Activated T-helper 2 cell treated with anti-CD3 and anti-CD28 coated beads, Interferon-gamma antibody, Interleukin-2, Interleukin-4, amounts not matched to agents 10 μg/mL and 5 μg/mL and 100 μg/mL, durations not matched to agents 14 hours and 24 hours and 36 hours (primary cell): ENCODE data around the gene WDFY1. TPM values are rescaled to one million over a fixed set of nuclear protein-coding genes. Genes with fewer than 3 reads are reported as not detected.

Experiments
- DNase-seq: peaks from one replicate; pipeline ENCODE4 v3.0.0; 2021; ENCODE audit warnings: low spot score
- H3K27ac Mint-ChIP-seq: one replicate; pipeline ENCODE4 v1.8.0; 2021; ENCODE audit warnings: mixed read lengths
- H3K27me3 Mint-ChIP-seq: one replicate; pipeline ENCODE4 v1.8.0; 2021; ENCODE audit warnings: low read depth, mixed read lengths
- H3K36me3 Mint-ChIP-seq: one replicate; pipeline ENCODE4 v1.8.0; 2021; ENCODE audit warnings: low read depth, mixed read lengths
- H3K4me1 Mint-ChIP-seq: one replicate; pipeline ENCODE4 v1.8.0; 2021; ENCODE audit warnings: low read depth, mixed read lengths
- H3K4me3 Mint-ChIP-seq: one replicate; pipeline ENCODE4 v1.8.0; 2021; ENCODE audit warnings: low read depth, mild to moderate bottlenecking, moderate library complexity, mixed read lengths
- H3K9me3 Mint-ChIP-seq: one replicate; pipeline ENCODE4 v1.8.0; 2021; ENCODE audit warnings: mixed read lengths
- intact Hi-C: fragments of 100-400 bp; cut with micrococcal nuclease; formaldehyde crosslinking; loops from one replicate; pipeline ENCODE4 v1.15.1; 2023
- total RNA-seq: library from RNA; stranded (reverse); gene quantifications from 2 replicates; pipeline ENCODE4 v1.2.3, GENCODE V29; 2022

The WDFY1 gene
- total RNA-seq, 1 donor from 2014 or later, result 22.2 TPM

DNA sequence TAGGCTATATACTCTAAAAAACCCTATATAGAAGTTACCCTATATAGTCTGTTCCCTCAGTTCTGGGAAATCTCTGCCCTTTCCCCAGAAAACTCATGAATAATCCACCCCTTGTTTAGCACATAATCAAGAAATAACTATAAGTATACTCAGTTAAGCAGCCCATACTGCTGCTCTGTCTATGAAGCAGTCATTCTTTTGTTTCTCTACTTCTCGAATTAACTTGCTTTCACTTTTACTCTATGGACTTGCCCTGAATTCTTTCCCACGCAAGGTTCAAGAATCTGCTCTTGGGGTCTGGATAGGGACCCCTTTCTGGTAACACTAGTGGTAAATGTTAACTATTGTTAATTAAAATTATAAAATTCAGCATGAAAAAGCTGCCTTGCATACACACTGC is 90.4 kb downstream of the WDFY1 start:
- no peak overlapping the region for H3K4me3 Mint-ChIP-seq
- no peaks in the 10 kb centered on the region for H3K27me3 Mint-ChIP-seq
- peaks cover 16% of the 10 kb centered on the region for H3K9me3 Mint-ChIP-seq
- DNase-seq, result no peak
- H3K4me1 Mint-ChIP-seq, result peaks cover 23% of the 10 kb centered on the region
- no peak overlapping the region for H3K27ac Mint-ChIP-seq
- peaks cover 36% of the 10 kb centered on the region for H3K36me3 Mint-ChIP-seq
- intact Hi-C loops, result loop anchor here (5.0 kb wide), 1 partner anchor 43 kb away; no protein-coding TSS in a partner anchor

DNA sequence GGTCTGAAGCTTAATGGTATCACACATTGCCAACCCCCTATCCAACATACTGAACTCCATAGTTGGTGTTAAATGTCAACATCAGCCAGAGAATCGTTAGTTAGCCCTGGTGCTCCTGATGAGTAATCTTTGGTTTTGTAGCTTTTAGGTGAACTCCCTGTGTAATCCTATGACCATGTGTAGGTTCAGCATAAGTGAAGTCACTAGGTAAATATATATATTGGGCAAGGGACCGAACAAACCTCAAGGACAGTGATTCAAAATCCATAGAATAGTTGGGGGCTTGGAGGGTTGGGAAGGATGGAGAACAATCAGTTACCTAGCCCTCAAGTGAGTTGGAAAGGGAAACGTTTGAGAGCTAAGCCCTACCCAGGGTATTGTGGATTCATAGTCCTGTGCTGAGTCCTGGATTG is 91.7 kb downstream of the WDFY1 start:
- H3K36me3 Mint-ChIP-seq, result peaks cover 48% of the 10 kb centered on the region
- no peak overlapping the region for H3K27ac Mint-ChIP-seq
- H3K9me3 Mint-ChIP-seq, result peaks cover 27% of the 10 kb centered on the region
- no peak for DNase-seq
- H3K4me3 Mint-ChIP-seq, result no peak overlapping the region
- no peaks in the 10 kb centered on the region for H3K27me3 Mint-ChIP-seq
- intact Hi-C loops, result loop anchor here (2.0 to 5.0 kb wide), 2 partner anchors 17 to 44 kb away; partner anchors contain the start of gene AP1S3
- peaks cover 23% of the 10 kb centered on the region for H3K4me1 Mint-ChIP-seq

DNA sequence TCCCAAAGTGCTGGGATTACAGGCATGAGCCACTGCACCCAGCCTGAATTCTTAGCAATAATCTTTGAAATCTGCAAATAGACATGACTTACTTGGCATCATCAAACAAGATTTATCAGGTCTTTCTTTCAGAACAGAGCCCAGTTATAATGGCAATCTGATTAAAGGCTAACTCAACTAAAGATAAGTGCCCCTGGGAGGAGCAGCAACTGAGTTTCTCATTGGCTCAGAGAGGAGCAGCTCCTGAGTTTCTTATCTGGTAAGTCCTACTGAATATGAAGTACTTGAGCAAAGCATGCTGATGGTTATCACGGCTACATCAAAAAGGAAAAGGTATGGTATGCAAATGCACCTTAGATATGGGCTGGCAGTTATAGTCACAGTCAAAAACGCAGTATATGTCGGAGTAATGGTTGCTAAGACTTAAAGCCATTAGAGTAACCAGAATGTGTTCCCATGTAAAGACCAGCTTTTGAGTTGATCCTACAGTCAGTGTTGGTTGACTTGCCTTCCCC is 92.8 kb downstream of the WDFY1 start:
- Mint-ChIP-seq H3K36me3 (peaks cover 57% of the 10 kb centered on the region), H3K27me3 (no peaks in the 10 kb centered on the region), H3K4me3 (no peak overlapping the region), H3K9me3 (peaks cover 32% of the 10 kb centered on the region), H3K4me1 (peaks cover 30% of the 10 kb centered on the region), H3K27ac (no peak overlapping the region)
- intact Hi-C loops, result loop anchor here (2.0 to 5.0 kb wide), 2 partner anchors 16 to 45 kb away; partner anchors contain the start of gene AP1S3
- DNase-seq, result no peak

DNA sequence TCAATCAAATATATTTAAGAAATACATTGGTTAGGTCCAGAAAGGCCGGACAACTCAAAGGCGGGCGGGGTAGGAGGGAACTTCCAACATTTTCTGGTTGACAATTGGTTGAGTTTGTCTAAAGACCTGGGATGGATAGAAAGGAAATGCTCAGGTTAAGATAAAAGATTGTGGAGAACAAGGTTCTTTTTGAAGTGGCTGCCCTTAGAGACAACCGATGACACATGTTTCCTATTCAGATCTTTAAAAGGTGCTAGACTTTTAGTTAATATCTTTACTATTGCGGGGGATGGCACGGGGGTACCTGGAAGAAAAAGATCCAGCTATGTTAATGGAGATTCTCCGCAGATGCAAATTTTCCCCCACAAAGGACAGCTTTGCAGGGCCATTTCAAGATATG is 97.7 kb downstream of the WDFY1 start:
- Mint-ChIP-seq H3K36me3 (peaks cover 52% of the 10 kb centered on the region), H3K4me3 (no peak overlapping the region), H3K27ac (no peak overlapping the region), H3K4me1 (peaks cover 23% of the 10 kb centered on the region), H3K9me3 (peaks cover 32% of the 10 kb centered on the region), H3K27me3 (no peaks in the 10 kb centered on the region)
- intact Hi-C loops, result no loop called here
- no peak for DNase-seq

DNA sequence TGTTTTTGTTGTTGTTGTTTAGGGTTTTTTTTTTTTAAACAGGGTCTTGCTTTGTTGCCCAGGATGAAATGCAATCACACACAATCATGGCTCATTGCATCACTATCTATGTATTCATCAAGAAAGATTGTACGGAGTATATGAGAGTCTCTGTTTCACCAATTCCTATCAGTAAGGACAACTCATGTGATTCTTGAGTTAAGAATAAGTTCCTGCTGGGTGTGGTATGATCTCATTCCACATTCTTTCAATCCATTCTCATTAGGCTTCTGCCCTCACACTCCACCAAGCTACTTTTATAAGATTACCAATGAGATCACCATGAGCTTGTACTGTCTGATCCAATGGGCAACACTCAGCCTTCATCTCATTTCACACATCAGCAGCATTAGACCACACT is 98.6 kb downstream of the WDFY1 start:
- H3K36me3 Mint-ChIP-seq, result peaks cover 47% of the 10 kb centered on the region
- H3K27ac Mint-ChIP-seq, result no peak overlapping the region

DNA sequence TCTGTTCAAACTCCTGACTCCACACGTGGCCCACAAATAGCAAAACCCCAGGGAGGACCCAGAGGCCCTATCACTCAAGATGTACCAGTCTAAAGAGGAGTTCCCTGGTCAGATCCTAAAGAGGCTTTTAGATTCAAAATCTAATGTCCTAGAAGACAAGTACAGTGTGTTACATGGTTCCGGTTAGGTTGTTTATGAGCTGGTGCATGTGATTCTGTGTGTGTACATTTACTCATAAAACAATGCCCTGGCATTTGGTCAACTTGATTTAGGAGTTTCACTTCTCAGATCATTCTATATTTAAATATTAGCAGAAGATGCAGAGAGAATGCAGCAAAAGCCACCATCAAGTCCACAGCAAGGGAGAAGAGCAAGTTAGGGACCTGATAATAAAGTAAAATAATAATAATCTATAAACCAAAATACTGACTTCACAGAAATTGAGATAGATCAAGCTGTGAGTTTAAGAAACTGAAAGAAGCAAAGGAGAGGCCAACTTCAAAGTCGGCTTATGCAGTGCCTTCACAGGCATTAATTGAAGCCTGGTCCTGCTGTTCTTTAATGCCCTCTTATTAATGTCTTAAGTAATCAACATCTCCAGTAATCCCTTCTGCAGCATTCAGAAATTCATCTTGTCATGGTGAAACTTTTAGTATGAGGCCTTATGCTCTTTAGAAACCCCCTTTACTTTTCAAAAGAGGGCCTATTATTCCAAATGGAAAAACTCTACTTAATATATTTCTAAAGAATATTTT is 103.5 kb downstream of the WDFY1 start:
- intact Hi-C loops, result no loop called here
- H3K9me3 Mint-ChIP-seq, result no peaks in the 10 kb centered on the region
- H3K4me1 Mint-ChIP-seq, result peaks cover 8% of the 10 kb centered on the region
- peaks cover 2% of the 10 kb centered on the region for H3K36me3 Mint-ChIP-seq
- H3K27me3 Mint-ChIP-seq, result no peaks in the 10 kb centered on the region
- H3K4me3 Mint-ChIP-seq, result no peak overlapping the region
- no peak overlapping the region for H3K27ac Mint-ChIP-seq
- DNase-seq, result no peak

More for the DNA sequence above, 98.6 kb downstream of the WDFY1 start:
- peaks cover 32% of the 10 kb centered on the region for H3K9me3 Mint-ChIP-seq
- no peak for DNase-seq
- H3K4me1 Mint-ChIP-seq, result peaks cover 20% of the 10 kb centered on the region
- no peaks in the 10 kb centered on the region for H3K27me3 Mint-ChIP-seq
- H3K4me3 Mint-ChIP-seq, result no peak overlapping the region
- intact Hi-C loops, result no loop called here

DNA sequence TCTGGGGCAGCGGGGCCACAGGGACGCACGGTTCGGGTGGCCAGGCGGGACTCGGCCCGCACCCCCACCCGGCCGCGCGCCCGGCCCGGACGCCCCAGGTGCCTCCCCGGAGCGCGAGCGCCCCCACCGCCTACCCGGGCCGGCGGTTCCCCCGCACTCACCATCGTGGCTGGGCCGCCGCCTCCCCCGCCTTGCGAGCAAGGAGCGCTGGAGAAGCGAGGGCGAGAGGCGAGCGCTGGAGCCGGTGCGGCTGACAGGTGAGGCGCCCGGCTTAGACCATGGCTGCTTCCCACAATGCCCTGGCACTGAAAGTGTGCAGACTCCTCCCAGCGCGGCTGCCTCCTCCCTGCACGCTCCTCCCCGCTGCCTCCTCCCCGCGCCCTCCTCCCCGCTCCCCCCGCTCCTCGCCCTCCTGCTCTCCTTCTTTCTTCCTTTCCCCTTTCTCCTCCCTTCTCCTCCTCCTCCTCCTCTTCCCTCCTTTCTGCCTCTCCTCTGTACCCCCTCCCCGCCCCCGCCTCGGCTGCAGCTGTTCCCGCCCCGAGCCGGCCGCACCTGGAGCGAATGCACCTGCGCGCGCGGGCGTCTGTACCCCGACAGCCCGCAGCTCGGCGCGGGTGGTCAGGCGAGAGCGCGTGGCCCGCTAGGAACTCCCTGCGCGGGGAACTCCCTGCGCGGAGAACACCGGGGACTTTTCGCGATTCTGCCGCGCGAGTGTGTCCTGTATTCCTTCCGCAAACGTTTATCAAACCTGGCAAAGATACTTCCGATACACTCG is 107.7 kb downstream of the WDFY1 start, which contains the start of gene AP1S3:
Gene AP1S3 (minus strand): TSS at position 296 of the 775 bp plus-strand sequence. CDS start 132 bp downstream, at position 164.
- peak; percentile 67 for DNase-seq
- Mint-ChIP-seq H3K4me3 (peak within 1 kb of the TSS; percentile 92), H3K27me3 (no peaks in the 10 kb centered on the region), H3K4me1 (peaks cover 17% of the 10 kb centered on the region), H3K9me3 (no peaks in the 10 kb centered on the region), H3K36me3 (peaks cover 4% of the 10 kb centered on the region), H3K27ac (peak within 1 kb of the TSS; percentile 82)
- intact Hi-C loops, result loop anchor here (1.0 to 5.0 kb wide), 6 partner anchors 15 to 120 kb away; partner anchors contain the start of gene MRPL44

DNA sequence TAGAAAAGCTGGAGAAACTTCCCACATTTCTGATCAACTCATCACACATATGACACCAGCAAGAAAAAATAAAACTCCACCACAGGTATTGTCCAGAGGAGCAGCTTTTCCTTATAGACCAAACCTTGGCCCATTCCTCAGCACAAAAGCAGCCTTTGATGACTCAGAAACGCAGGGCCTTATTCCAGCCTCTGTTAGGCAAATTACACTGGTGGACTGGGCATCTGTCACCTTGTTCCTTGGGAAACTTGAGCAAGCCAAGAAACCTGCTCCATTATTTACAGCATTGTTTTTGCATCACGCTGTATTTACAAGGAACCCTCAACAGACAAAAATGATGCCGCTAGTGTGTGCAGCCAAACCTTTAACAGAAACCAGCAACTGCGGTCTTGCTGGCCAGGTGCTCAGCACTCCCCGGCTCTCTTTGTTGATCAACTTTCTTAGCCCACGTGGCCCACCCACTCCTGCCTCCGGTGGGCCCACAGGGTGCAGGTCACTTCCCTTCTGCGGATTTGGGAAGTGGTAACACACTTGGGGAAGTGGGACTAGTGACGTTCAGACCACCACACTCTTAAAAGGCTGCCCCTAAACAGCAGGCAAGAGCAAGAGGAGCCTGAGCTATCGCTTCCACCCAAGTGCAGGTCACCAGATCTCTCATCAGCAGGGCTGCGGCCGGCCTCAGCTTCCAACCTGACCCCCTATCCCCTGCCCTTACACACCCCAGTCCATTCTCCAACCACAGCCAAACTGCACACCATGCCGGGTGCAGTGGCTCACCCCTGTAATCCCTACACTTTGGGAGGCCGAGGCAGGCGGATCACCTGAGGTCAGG is 109.2 kb downstream of the WDFY1 start:
- H3K4me3 Mint-ChIP-seq, result peak overlapping the region; percentile 92
- intact Hi-C loops, result loop anchor here (2.0 to 5.0 kb wide), 4 partner anchors 17 to 121 kb away; partner anchors contain the start of gene MRPL44
- no peak for DNase-seq
- H3K27ac Mint-ChIP-seq, result no peak overlapping the region
- H3K9me3 Mint-ChIP-seq, result no peaks in the 10 kb centered on the region
- peaks cover 4% of the 10 kb centered on the region for H3K36me3 Mint-ChIP-seq
- H3K4me1 Mint-ChIP-seq, result peaks cover 20% of the 10 kb centered on the region
- no peaks in the 10 kb centered on the region for H3K27me3 Mint-ChIP-seq

DNA sequence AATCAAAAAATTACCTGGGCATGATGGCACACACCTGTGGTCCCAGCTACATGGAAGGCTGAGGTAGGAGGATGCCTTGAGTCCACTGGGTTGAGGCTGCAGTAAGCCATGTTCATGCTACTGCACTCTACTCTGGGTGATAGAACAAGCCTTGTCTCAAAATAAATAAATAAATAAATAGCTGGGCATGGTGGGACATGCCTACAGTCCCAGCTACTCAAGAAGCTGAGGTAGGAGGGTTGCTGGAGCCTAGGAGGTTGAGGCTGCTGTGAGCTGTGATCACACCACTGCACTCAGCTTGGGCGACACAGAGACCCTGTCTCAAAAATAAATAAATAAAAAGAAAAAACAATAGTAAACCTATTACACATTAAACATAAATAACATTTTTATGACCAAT is 110.7 kb downstream of the WDFY1 start:
- Mint-ChIP-seq H3K4me1 (peaks cover 22% of the 10 kb centered on the region), H3K9me3 (no peaks in the 10 kb centered on the region), H3K36me3 (peaks cover 4% of the 10 kb centered on the region), H3K27ac (no peak overlapping the region), H3K4me3 (no peak overlapping the region), H3K27me3 (no peaks in the 10 kb centered on the region)
- intact Hi-C loops, result no loop called here
- DNase-seq, result no peak

DNA sequence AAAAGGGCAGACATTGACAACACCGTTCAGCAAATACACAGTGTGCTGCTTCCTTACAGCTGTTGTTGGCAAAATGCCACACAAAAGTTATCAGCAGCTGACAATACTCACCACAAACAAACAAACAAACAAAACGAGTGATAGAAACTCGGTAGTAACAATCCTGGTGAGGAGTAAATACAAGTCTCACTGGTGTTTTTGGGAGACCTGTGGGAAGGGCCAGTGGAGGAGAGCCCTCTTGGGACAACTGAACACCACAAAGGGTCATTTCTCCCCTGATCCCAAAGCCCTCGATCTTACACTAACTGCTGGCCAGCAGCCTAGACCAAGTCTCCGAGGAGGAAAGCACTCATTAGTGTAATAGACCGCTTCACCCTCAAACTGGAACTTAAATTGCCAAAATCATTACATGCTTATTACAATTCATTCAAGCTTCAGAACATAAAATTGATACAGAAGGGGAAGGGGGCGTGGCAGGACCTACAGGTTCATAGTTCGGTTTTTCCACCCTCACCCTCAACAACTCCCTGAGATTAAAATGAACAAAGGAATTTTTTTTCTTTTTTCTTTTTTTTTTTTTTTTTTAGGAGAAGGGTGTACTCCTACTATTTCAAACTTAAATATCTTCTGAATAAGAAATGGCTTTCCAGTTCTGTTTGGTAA is 112.8 kb downstream of the WDFY1 start:
- H3K27me3 Mint-ChIP-seq, result no peaks in the 10 kb centered on the region
- H3K4me1 Mint-ChIP-seq, result peaks cover 17% of the 10 kb centered on the region
- H3K27ac Mint-ChIP-seq, result no peak overlapping the region
- DNase-seq, result no peak
- H3K36me3 Mint-ChIP-seq, result peaks cover 4% of the 10 kb centered on the region
- no peak overlapping the region for H3K4me3 Mint-ChIP-seq
- H3K9me3 Mint-ChIP-seq, result no peaks in the 10 kb centered on the region
- intact Hi-C loops, result no loop called here

DNA sequence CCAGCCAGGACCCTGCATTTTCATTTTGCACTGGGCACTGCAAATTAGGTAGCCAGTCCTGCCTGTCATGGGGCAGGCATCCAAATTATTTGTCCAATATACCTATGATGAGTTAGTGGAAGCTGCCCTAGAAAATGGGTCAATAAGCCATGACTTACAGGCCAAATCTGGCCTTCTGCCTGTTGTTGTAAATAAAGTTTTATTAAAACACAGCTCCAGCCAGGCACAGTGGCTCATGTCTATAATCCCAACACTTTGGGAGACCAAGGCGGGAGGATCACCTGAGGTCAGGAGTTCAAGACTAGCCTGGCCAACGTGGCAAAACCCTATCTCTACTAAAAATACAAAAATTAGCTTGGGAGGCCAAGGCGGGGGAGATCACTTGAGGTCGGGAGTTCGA is 116.0 kb downstream of the WDFY1 start:
- H3K4me1 Mint-ChIP-seq, result peaks cover 5% of the 10 kb centered on the region
- H3K4me3 Mint-ChIP-seq, result no peak overlapping the region

DNA sequence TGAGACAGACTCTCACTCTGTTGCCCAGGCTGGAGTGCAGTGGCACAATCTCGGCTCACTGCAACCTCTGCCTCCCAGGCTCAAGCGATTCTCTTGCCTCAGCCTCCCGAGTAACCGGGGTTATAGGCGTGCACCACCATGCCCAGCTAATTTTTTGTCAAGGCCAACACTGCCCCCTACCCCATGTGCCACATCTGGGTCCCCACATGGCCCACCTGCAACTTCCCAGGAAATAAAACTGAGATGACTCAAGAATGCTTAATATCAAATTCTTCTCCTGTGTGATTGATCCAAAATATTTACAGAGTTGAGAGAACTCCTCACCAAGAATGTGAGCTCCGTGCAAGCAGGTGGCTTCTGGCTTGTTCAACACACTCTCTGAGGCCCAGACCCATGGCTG is 116.8 kb downstream of the WDFY1 start:
- H3K9me3 Mint-ChIP-seq, result no peaks in the 10 kb centered on the region
- peaks cover 7% of the 10 kb centered on the region for H3K36me3 Mint-ChIP-seq
- intact Hi-C loops, result no loop called here
- H3K27ac Mint-ChIP-seq, result no peak overlapping the region
- H3K4me3 Mint-ChIP-seq, result no peak overlapping the region
- H3K4me1 Mint-ChIP-seq, result peaks cover 5% of the 10 kb centered on the region
- no peaks in the 10 kb centered on the region for H3K27me3 Mint-ChIP-seq
- DNase-seq, result no peak

More for the DNA sequence above, 116.0 kb downstream of the WDFY1 start:
- DNase-seq, result no peak
- intact Hi-C loops, result no loop called here
- Mint-ChIP-seq H3K27ac (no peak overlapping the region), H3K27me3 (no peaks in the 10 kb centered on the region), H3K9me3 (no peaks in the 10 kb centered on the region), H3K36me3 (peaks cover 11% of the 10 kb centered on the region)
